NOMO-1 treated with DMSO at 0.1 percent for 48 hours (cell line): ENCODE measurements around the gene CTTNBP2.

ENCODE experiments used
- DNase-seq: peaks from one replicate; lab custom pipeline; 2025; ENCODE audit not compliant: unreplicated experiment; lab: John Stamatoyannopoulos, UW

CTTNBP2 gene

GRCh38 chr7:117664047-117664446, 209.2 kb downstream of the CTTNBP2 start:
- DNase-seq: no peak

GRCh38 chr7:117661328-117661727, 211.9 kb downstream of the CTTNBP2 start:
- no peak for DNase-seq
